Astrocyte (in vitro differentiated cells and primary cell): ENCODE data around the gene CAMKMT. TPM values are rescaled to one million over a fixed set of nuclear protein-coding genes. Genes with fewer than 3 reads are reported as not detected.
A peak's percentile ranks its signal among the peaks of the same experiment; 100 is the strongest.

Experiments used
- DNase-seq: peaks from one replicate; pipeline ENCODE4 v3.0.0-alpha.2; 2010; ENCODE audit warnings: low read depth
- FAIRE-seq: peaks from 2 replicates; lab custom pipeline; 2011; peaks lifted over from hg19 to GRCh38; lab: Jason Lieb, UNC
- H2AFZ ChIP-seq: 2 replicates; pipeline ENCODE4 v1.6.0; 2012; ENCODE audit warnings: low read depth, low read length, inconsistent platforms
- H3K27ac ChIP-seq: 2 replicates; pipeline ENCODE4 v1.5.1; 2011; ENCODE audit warnings: low read depth, low read length, inconsistent platforms
- H3K27me3 ChIP-seq: 2 replicates; pipeline ENCODE4 v1.6.0; 2011; ENCODE audit warnings: low read length, inconsistent platforms; ENCODE audit not compliant: insufficient read depth
- H3K36me3 ChIP-seq: 2 replicates; pipeline ENCODE4 v1.5.1; 2011; ENCODE audit warnings: low read length, inconsistent platforms; ENCODE audit not compliant: insufficient read depth
- H3K4me1 ChIP-seq: 2 replicates; pipeline ENCODE4 v1.5.1; 2011; ENCODE audit warnings: low read length, inconsistent platforms; ENCODE audit not compliant: insufficient read depth
- H3K4me2 ChIP-seq: 2 replicates; pipeline ENCODE4 v1.6.0; 2012; ENCODE audit warnings: low read length, inconsistent platforms
- H3K4me3 ChIP-seq: 2 replicates; pipeline ENCODE4 v1.5.1; 2011; ENCODE audit warnings: low read depth, mild to moderate bottlenecking, low read length, inconsistent platforms; ENCODE audit not compliant: insufficient read depth
- H3K79me2 ChIP-seq: 2 replicates; pipeline ENCODE4 v1.6.0; 2012; ENCODE audit warnings: mild to moderate bottlenecking, low read length, inconsistent platforms; ENCODE audit not compliant: insufficient read depth
- H3K9ac ChIP-seq: 2 replicates; pipeline ENCODE4 v1.6.0; 2012; ENCODE audit warnings: mild to moderate bottlenecking, low read length, inconsistent platforms
- H3K9me3 ChIP-seq: 2 replicates; pipeline ENCODE4 v1.5.1; 2012; ENCODE audit warnings: low read depth, mild to moderate bottlenecking, low read length, inconsistent platforms; ENCODE audit not compliant: insufficient read depth
- H4K20me1 ChIP-seq: 2 replicates; pipeline ENCODE4 v1.6.0; 2012; ENCODE audit warnings: low read length, inconsistent platforms; ENCODE audit not compliant: insufficient read depth
- H3K27ac Mint-ChIP-seq: one replicate; pipeline ENCODE4 v1.8.0; 2021; ENCODE audit warnings: mild to moderate bottlenecking, mixed read lengths; ENCODE audit not compliant: unreplicated experiment
- H3K27me3 Mint-ChIP-seq: one replicate; pipeline ENCODE4 v1.8.0; 2021; ENCODE audit warnings: low read depth, mixed read lengths; ENCODE audit not compliant: unreplicated experiment
- H3K36me3 Mint-ChIP-seq: one replicate; pipeline ENCODE4 v1.8.0; 2021; ENCODE audit warnings: low read depth, mixed read lengths; ENCODE audit not compliant: unreplicated experiment
- H3K4me1 Mint-ChIP-seq: one replicate; pipeline ENCODE4 v1.8.0; 2021; ENCODE audit warnings: low read depth, mixed read lengths; ENCODE audit not compliant: unreplicated experiment
- H3K4me3 Mint-ChIP-seq: one replicate; pipeline ENCODE4 v1.8.0; 2021; ENCODE audit warnings: mild to moderate bottlenecking, moderate library complexity, mixed read lengths; ENCODE audit not compliant: unreplicated experiment
- H3K9me3 Mint-ChIP-seq: one replicate; pipeline ENCODE4 v1.8.0; 2021; ENCODE audit warnings: mild to moderate bottlenecking, mixed read lengths; ENCODE audit not compliant: unreplicated experiment
- CTCF ChIP-seq: IDR thresholded peaks from 2 replicates; pipeline ENCODE4 v1.5.1; 2011; ENCODE audit warnings: low read depth, mild to moderate bottlenecking, inconsistent platforms, low read length, moderate library complexity; ENCODE audit not compliant: insufficient read depth
- EZH2 ChIP-seq: IDR thresholded peaks from 2 replicates; pipeline ENCODE4 v1.6.1; 2012; ENCODE audit warnings: mild to moderate bottlenecking, low read length, inconsistent platforms; ENCODE audit not compliant: insufficient read depth
- total RNA-seq: library from RNA; stranded (reverse); gene quantifications from 2 replicates; pipeline ENCODE4 v1.2.1, GENCODE V29; 2021

Gene CAMKMT
- total RNA-seq, 1 donor from 2014 or later, result 9.3 TPM

DNA sequence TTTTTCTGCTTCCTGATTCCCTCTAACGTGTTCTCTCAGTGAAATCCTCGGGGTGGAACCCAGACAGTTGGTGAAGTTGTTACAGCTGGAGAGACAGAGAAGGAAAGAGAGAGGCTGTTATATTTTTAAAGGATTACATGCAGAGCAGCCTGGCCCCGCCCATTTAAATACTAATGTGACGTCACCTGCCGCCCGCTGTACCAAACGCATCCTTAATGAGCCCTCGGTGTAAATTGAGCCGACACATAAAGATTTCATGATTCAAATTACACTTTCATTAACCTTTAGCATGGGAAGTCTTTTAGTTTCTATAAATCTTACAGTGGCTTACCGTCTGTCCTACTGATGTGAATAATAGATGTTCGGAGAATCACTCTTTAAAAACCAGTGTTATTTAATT, 415.8 kb downstream of the CAMKMT start:
- Mint-ChIP-seq H3K27me3 (no peaks in the 10 kb centered on the region), H3K27ac (peak overlapping the region; percentile 23), H3K4me3 (no peak overlapping the region), H3K4me1 (peaks cover 16% of the 10 kb centered on the region), H3K36me3 (peaks cover 2% of the 10 kb centered on the region), H3K9me3 (peaks cover 6% of the 10 kb centered on the region)
- H3K9ac ChIP-seq, result no peak overlapping the region
- no peak overlapping the region for H2AFZ ChIP-seq
- TF ChIP-seq EZH2, result no peak
- TF ChIP-seq CTCF, result no peak
- peak overlapping the region; percentile 32 for H3K4me2 ChIP-seq
- H3K9me3 ChIP-seq, result no peaks in the 10 kb centered on the region
- H3K4me3 ChIP-seq, result no peak overlapping the region
- FAIRE-seq, result no peak
- H3K4me1 ChIP-seq, result peaks cover 2% of the 10 kb centered on the region
- no peaks in the 10 kb centered on the region for H4K20me1 ChIP-seq
- H3K79me2 ChIP-seq, result no peaks in the 10 kb centered on the region
- H3K27me3 ChIP-seq, result peaks cover 31% of the 10 kb centered on the region
- H3K36me3 ChIP-seq, result no peaks in the 10 kb centered on the region
- no peak for DNase-seq
- H3K27ac ChIP-seq, result no peak overlapping the region

- peaks cover 2% of the 10 kb centered on the region for H3K36me3 Mint-ChIP-seq
- H3K4me1 Mint-ChIP-seq, result peaks cover 16% of the 10 kb centered on the region
- no peak for DNase-seq
- peaks cover 27% of the 10 kb centered on the region for H3K27me3 ChIP-seq
- no peaks in the 10 kb centered on the region for H3K79me2 ChIP-seq
- TF ChIP-seq CTCF, result no peak
- TF ChIP-seq EZH2, result no peak
- H2AFZ ChIP-seq, result no peak overlapping the region
- H3K4me1 ChIP-seq, result peaks cover 2% of the 10 kb centered on the region
- no peaks in the 10 kb centered on the region for H3K9me3 ChIP-seq
- no peak overlapping the region for H3K4me3 Mint-ChIP-seq
- FAIRE-seq, result no peak
- H3K27me3 Mint-ChIP-seq, result no peaks in the 10 kb centered on the region
- H3K4me2 ChIP-seq, result peak overlapping the region; percentile 32
- no peak overlapping the region for H3K27ac Mint-ChIP-seq
- H3K9ac ChIP-seq, result no peak overlapping the region
- H3K9me3 Mint-ChIP-seq, result peaks cover 6% of the 10 kb centered on the region
- H3K4me3 ChIP-seq, result no peak overlapping the region
- H4K20me1 ChIP-seq, result no peaks in the 10 kb centered on the region
- H3K36me3 ChIP-seq, result no peaks in the 10 kb centered on the region
- H3K27ac ChIP-seq, result no peak overlapping the region
Observed at GRCh38 chr2:44778221-44778654, 416.5 kb downstream of the CAMKMT start.

GRCh38 chr2:44778671-44779476, 417.1 kb downstream of the CAMKMT start:
- Histone ChIP-seq H3K4me1 (peaks cover 2% of the 10 kb centered on the region), H3K27ac (no peak overlapping the region), H4K20me1 (no peaks in the 10 kb centered on the region), H3K9ac (no peak overlapping the region), H3K27me3 (peaks cover 22% of the 10 kb centered on the region), H3K9me3 (no peaks in the 10 kb centered on the region), H3K4me2 (no peak overlapping the region), H2AFZ (no peak overlapping the region), H3K79me2 (no peaks in the 10 kb centered on the region), H3K4me3 (no peak overlapping the region), H3K36me3 (no peaks in the 10 kb centered on the region)
- Mint-ChIP-seq H3K27ac (no peak overlapping the region), H3K4me1 (peaks cover 16% of the 10 kb centered on the region), H3K36me3 (peaks cover 2% of the 10 kb centered on the region), H3K9me3 (peaks cover 6% of the 10 kb centered on the region), H3K4me3 (no peak overlapping the region), H3K27me3 (no peaks in the 10 kb centered on the region)
- no peak for DNase-seq
- TF ChIP-seq EZH2 (no peak), CTCF (no peak)
- no peak for FAIRE-seq
